ENCODE results near the gene BCL7C.

DNA sequence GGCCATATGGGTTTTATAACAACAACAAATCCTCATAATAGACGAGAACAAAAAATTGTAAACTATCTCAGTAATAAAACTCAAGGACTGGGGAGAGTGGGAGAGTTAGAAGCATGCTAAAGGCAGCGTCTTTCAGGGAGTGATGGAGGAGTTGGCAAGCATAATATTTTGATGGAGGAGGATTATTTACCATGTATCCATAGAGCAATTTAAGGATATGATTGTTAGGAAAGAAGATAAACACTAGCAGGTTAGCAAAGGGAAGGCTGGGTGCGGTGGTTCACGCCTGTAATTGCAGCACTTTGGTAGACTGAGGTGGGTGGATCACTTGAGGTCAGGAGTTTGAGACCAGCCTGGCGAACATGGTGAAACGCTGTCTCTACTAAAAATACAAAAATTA, 27.8 kb downstream of the BCL7C start:
- TF ChIP-seq, protein P1, sequence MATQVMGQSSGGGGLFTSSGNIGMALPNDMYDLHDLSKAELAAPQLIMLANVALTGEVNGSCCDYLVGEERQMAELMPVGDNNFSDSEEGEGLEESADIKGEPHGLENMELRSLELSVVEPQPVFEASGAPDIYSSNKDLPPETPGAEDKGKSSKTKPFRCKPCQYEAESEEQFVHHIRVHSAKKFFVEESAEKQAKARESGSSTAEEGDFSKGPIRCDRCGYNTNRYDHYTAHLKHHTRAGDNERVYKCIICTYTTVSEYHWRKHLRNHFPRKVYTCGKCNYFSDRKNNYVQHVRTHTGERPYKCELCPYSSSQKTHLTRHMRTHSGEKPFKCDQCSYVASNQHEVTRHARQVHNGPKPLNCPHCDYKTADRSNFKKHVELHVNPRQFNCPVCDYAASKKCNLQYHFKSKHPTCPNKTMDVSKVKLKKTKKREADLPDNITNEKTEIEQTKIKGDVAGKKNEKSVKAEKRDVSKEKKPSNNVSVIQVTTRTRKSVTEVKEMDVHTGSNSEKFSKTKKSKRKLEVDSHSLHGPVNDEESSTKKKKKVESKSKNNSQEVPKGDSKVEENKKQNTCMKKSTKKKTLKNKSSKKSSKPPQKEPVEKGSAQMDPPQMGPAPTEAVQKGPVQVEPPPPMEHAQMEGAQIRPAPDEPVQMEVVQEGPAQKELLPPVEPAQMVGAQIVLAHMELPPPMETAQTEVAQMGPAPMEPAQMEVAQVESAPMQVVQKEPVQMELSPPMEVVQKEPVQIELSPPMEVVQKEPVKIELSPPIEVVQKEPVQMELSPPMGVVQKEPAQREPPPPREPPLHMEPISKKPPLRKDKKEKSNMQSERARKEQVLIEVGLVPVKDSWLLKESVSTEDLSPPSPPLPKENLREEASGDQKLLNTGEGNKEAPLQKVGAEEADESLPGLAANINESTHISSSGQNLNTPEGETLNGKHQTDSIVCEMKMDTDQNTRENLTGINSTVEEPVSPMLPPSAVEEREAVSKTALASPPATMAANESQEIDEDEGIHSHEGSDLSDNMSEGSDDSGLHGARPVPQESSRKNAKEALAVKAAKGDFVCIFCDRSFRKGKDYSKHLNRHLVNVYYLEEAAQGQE (IDR thresholded peaks at IDR 0.05; ENCODE audit: insufficient read depth in 1 of 2, low read depth in 2 of 2, low read length in 1 of 2), result no peak
- TF ChIP-seq, protein P2, sequence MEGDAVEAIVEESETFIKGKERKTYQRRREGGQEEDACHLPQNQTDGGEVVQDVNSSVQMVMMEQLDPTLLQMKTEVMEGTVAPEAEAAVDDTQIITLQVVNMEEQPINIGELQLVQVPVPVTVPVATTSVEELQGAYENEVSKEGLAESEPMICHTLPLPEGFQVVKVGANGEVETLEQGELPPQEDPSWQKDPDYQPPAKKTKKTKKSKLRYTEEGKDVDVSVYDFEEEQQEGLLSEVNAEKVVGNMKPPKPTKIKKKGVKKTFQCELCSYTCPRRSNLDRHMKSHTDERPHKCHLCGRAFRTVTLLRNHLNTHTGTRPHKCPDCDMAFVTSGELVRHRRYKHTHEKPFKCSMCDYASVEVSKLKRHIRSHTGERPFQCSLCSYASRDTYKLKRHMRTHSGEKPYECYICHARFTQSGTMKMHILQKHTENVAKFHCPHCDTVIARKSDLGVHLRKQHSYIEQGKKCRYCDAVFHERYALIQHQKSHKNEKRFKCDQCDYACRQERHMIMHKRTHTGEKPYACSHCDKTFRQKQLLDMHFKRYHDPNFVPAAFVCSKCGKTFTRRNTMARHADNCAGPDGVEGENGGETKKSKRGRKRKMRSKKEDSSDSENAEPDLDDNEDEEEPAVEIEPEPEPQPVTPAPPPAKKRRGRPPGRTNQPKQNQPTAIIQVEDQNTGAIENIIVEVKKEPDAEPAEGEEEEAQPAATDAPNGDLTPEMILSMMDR (IDR thresholded peaks at IDR 0.05), result no peak
- TF ChIP-seq TCF7L2 (IDR thresholded peaks at IDR 0.05; ENCODE audit: low read depth, low read length) (no peak), POLR2AphosphoS5 (IDR thresholded peaks at IDR 0.05; ENCODE audit: low read depth, low read length) (no peak)
